GM12865 (cell line): Measurements from ENCODE around the gene DPF3.

Experiments
- DNase-seq: peaks from one replicate; pipeline ENCODE4 v3.0.0; 2010; ENCODE audit warnings: low read depth
- H3K4me3 ChIP-seq: 2 replicates; pipeline ENCODE4 v1.5.1; 2011; ENCODE audit warnings: mild to moderate bottlenecking, low read depth, low read length, control low read depth
- CTCF ChIP-seq: IDR thresholded peaks from 2 replicates; pipeline ENCODE4 v1.5.1; 2011; ENCODE audit warnings: low read length, control low read depth, low read depth, inconsistent platforms; ENCODE audit not compliant: insufficient read depth; ENCODE audit errors: missing control alignments

The DPF3 gene

GRCh38 chr14:72649603-72650227 lies 244.2 kb downstream of the DPF3 start:
- no peak overlapping the region for H3K4me3 ChIP-seq
- no peak for TF ChIP-seq CTCF
- peak; percentile 71 for DNase-seq

- TF ChIP-seq CTCF = no peak
- no peak for DNase-seq
- H3K4me3 ChIP-seq = no peak overlapping the region
Measured at GRCh38 chr14:72647782-72648181, 246.1 kb downstream of the DPF3 start.

GRCh38 chr14:72646861-72647528 lies 246.9 kb downstream of the DPF3 start:
- DNase-seq = no peak
- TF ChIP-seq CTCF = no peak
- H3K4me3 ChIP-seq = no peak overlapping the region

- no peak overlapping the region for H3K4me3 ChIP-seq
- DNase-seq = no peak
- no peak for TF ChIP-seq CTCF
Measured at GRCh38 chr14:72645706-72646105, 248.2 kb downstream of the DPF3 start.

- peak; percentile 16 for DNase-seq
Measured at GRCh38 chr14:72644758-72645489, 249.0 kb downstream of the DPF3 start.

GRCh38 chr14:72644038-72644437 lies 249.9 kb downstream of the DPF3 start:
- DNase-seq = no peak
- H3K4me3 ChIP-seq = no peak overlapping the region
- no peak for TF ChIP-seq CTCF

More at GRCh38 chr14:72644758-72645489, 249.0 kb downstream of the DPF3 start:
- H3K4me3 ChIP-seq = no peak overlapping the region
- peak; percentile 4 for TF ChIP-seq CTCF
